DND-41 (cell line): ENCODE measurements around the gene PARVB.

Experiments
- ATAC-seq: fragments of 200-7000 bp; cut with Tn5 transposase; 3 replicates; pipeline ENCODE4 v1.9.1; 2021; ENCODE audit warnings: low read depth; ENCODE audit not compliant: insufficient read depth
- DNase-seq: peaks from one replicate; pipeline ENCODE4 v3.0.0-alpha.2; 2020
- H2AFZ ChIP-seq: 2 replicates; pipeline ENCODE4 v1.6.0; 2012; ENCODE audit warnings: low read depth, low read length
- H3K27ac ChIP-seq: 2 replicates; pipeline ENCODE4 v1.5.1; 2012; ENCODE audit warnings: low read length, inconsistent platforms
- H3K27me3 ChIP-seq: fragments of 200-600 bp; sonication (generic); 2 replicates; pipeline ENCODE4 v1.6.0; 2012; ENCODE audit warnings: low read length, mild to moderate bottlenecking, inconsistent platforms; ENCODE audit not compliant: insufficient read depth, poor library complexity
- H3K36me3 ChIP-seq: 2 replicates; pipeline ENCODE4 v1.5.1; 2012; ENCODE audit warnings: low read length, inconsistent platforms; ENCODE audit not compliant: insufficient read depth
- H3K4me1 ChIP-seq: 2 replicates; pipeline ENCODE4 v1.5.1; 2012; ENCODE audit warnings: mild to moderate bottlenecking, low read length; ENCODE audit not compliant: insufficient read depth
- H3K4me2 ChIP-seq: 2 replicates; pipeline ENCODE4 v1.6.0; 2012; ENCODE audit warnings: mild to moderate bottlenecking, moderate library complexity, low read length, inconsistent platforms; ENCODE audit not compliant: insufficient read depth
- H3K4me3 ChIP-seq, 2 experiments: fragments of 200-600 bp in 1 of 2; shearing (Covaris generic) in 1 of 2; 2 replicates each; pipeline ENCODE4 v1.5.1; 2012 to 2016; ENCODE audit warnings: inconsistent platforms in 2 of 2, low read length in 2 of 2, mild to moderate bottlenecking in 2 of 2, low read depth in 1 of 2, moderate library complexity in 1 of 2
- H3K79me2 ChIP-seq: 2 replicates; pipeline ENCODE4 v1.6.0; 2012; ENCODE audit warnings: low read length, inconsistent platforms; ENCODE audit not compliant: insufficient read depth
- H3K9ac ChIP-seq: 2 replicates; pipeline ENCODE4 v1.6.0; 2012; ENCODE audit warnings: low read depth, mild to moderate bottlenecking, inconsistent platforms, low read length, moderate library complexity
- H3K9me3 ChIP-seq: 2 replicates; pipeline ENCODE4 v1.5.1; 2012; ENCODE audit warnings: low read length, moderate library complexity, mild to moderate bottlenecking, inconsistent platforms; ENCODE audit not compliant: insufficient read depth, severe bottlenecking
- H4K20me1 ChIP-seq: 2 replicates; pipeline ENCODE4 v1.6.0; 2012; ENCODE audit warnings: low read length; ENCODE audit not compliant: insufficient read depth
- EZH2 ChIP-seq: IDR thresholded peaks from 3 replicates; pipeline ENCODE4 v1.6.1; 2012; ENCODE audit warnings: borderline replicate concordance, low read depth, mild to moderate bottlenecking, moderate library complexity, low read length, inconsistent platforms; ENCODE audit not compliant: severe bottlenecking
- TF ChIP-seq, protein P1 (sequence below): IDR thresholded peaks from 2 replicates; pipeline ENCODE4 v1.5.1; 2012; ENCODE audit warnings: borderline replicate concordance, low read length, moderate library complexity, mild to moderate bottlenecking; ENCODE audit not compliant: poor library complexity, severe bottlenecking; ENCODE audit errors: extremely low read depth

PARVB gene

DNA sequence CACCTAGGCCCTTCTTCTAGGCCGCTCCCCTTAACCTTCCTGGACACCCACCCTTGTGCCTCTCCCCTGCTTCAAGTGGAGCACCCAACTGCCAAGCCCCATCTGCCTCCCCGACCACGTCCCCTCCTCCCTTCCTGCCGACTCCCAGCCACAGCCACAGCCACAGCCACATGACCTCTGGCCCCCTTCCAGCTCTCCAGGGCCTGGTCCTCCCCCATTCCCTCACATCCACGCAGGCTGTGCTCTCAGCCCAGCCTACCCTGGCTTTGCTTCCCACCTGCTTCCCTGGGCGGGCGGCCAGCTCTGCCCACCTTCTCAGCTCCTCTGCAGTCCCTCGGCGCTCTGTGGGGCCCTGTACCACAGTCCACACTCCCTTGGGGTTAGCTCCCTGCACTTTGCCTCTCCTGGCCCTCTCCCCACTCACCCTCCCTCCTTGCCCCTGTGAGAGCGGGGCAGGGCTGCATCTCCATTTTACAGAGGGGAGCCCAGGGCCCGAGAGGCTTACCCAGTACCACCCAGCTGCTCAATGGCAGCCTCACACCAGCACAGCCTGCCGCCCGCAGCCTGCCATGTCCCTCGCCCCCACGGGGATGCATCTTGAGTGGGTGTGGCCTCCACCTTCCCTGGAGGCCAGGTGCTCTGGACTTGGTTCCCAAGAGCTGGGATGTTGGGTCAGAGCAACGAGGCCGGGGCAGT lies 176.9 kb downstream of the PARVB start:
- H3K4me3 ChIP-seq = no peak overlapping the region
- no peak overlapping the region for H3K9ac ChIP-seq
- no peak overlapping the region for H3K4me2 ChIP-seq
- H2AFZ ChIP-seq = no peak overlapping the region
- H3K27me3 ChIP-seq = no peaks in the 10 kb centered on the region
- H3K36me3 ChIP-seq = peaks cover 22% of the 10 kb centered on the region
- H3K9me3 ChIP-seq = no peaks in the 10 kb centered on the region
- peaks cover 9% of the 10 kb centered on the region; the same call in 1 of the 2 replicates for H3K4me1 ChIP-seq
- peaks cover 25% of the 10 kb centered on the region for H4K20me1 ChIP-seq
- H3K27ac ChIP-seq = no peak overlapping the region
- TF ChIP-seq EZH2 = no peak
- TF ChIP-seq, protein P1, sequence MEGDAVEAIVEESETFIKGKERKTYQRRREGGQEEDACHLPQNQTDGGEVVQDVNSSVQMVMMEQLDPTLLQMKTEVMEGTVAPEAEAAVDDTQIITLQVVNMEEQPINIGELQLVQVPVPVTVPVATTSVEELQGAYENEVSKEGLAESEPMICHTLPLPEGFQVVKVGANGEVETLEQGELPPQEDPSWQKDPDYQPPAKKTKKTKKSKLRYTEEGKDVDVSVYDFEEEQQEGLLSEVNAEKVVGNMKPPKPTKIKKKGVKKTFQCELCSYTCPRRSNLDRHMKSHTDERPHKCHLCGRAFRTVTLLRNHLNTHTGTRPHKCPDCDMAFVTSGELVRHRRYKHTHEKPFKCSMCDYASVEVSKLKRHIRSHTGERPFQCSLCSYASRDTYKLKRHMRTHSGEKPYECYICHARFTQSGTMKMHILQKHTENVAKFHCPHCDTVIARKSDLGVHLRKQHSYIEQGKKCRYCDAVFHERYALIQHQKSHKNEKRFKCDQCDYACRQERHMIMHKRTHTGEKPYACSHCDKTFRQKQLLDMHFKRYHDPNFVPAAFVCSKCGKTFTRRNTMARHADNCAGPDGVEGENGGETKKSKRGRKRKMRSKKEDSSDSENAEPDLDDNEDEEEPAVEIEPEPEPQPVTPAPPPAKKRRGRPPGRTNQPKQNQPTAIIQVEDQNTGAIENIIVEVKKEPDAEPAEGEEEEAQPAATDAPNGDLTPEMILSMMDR = no peak
- peak; percentile 41 for DNase-seq
- ATAC-seq = peak; percentile 59
- no peaks in the 10 kb centered on the region for H3K79me2 ChIP-seq

GRCh38 chr22:44201665-44202064 lies 177.6 kb downstream of the PARVB start:
- peaks cover 9% of the 10 kb centered on the region; the same call in 1 of the 2 replicates for H3K4me1 ChIP-seq
- ATAC-seq = no peak
- H3K4me2 ChIP-seq = no peak overlapping the region

DNA sequence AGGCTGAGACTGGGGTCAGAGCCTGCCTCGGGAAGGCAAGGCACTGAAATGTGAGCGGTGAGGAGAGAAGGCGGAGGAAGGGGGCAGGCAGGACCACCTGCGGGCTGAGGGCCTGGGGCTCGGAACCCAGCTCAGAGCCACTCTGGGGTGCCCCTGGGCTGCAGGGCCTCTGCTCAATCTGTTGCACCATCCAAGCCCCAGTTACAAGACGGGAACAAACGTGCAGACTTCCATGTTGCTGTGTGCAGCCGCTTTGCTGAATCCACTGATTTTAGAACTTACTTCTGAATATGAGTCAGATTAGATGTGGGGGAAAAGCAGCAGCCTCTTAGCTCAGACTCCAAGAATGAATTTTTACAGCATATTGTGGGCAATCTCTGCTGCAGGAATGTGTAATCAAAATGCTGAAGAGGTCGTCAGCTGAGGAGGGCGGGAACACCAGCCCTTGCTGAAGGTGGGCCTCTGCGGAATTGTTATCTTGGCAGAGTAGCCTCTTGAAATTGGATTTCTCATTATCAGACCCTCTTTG lies 178.2 kb downstream of the PARVB start:
- Histone ChIP-seq H4K20me1 (peaks cover 25% of the 10 kb centered on the region), H3K9ac (no peak overlapping the region), H3K4me3 (no peak overlapping the region), H3K4me2 (no peak overlapping the region), H2AFZ (no peak overlapping the region), H3K27me3 (no peaks in the 10 kb centered on the region), H3K4me1 (peaks cover 9% of the 10 kb centered on the region; the same call in 1 of the 2 replicates), H3K9me3 (no peaks in the 10 kb centered on the region), H3K79me2 (no peaks in the 10 kb centered on the region), H3K36me3 (peaks cover 24% of the 10 kb centered on the region), H3K27ac (no peak overlapping the region)
- DNase-seq = no peak
- no peak for TF ChIP-seq EZH2
- TF ChIP-seq, protein P1 = no peak
- no peak for ATAC-seq

More at GRCh38 chr22:44201665-44202064, 177.6 kb downstream of the PARVB start:
- no peak overlapping the region for H3K4me3 ChIP-seq
- H4K20me1 ChIP-seq = peaks cover 25% of the 10 kb centered on the region
- H2AFZ ChIP-seq = no peak overlapping the region
- no peaks in the 10 kb centered on the region for H3K27me3 ChIP-seq
- H3K27ac ChIP-seq = no peak overlapping the region
- DNase-seq = no peak
- no peaks in the 10 kb centered on the region for H3K79me2 ChIP-seq
- no peaks in the 10 kb centered on the region for H3K9me3 ChIP-seq
- H3K36me3 ChIP-seq = peaks cover 24% of the 10 kb centered on the region
- no peak for TF ChIP-seq EZH2
- TF ChIP-seq, protein P1 = no peak
- no peak overlapping the region for H3K9ac ChIP-seq
